Measurements from ENCODE around the gene THOC5.

DNA sequence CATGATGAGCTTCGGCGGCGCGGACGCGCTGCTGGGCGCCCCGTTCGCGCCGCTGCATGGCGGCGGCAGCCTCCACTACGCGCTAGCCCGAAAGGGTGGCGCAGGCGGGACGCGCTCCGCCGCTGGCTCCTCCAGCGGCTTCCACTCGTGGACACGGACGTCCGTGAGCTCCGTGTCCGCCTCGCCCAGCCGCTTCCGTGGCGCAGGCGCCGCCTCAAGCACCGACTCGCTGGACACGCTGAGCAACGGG, 73.4 kb downstream of the THOC5 start:
- TF ChIP-seq, protein P1, sequence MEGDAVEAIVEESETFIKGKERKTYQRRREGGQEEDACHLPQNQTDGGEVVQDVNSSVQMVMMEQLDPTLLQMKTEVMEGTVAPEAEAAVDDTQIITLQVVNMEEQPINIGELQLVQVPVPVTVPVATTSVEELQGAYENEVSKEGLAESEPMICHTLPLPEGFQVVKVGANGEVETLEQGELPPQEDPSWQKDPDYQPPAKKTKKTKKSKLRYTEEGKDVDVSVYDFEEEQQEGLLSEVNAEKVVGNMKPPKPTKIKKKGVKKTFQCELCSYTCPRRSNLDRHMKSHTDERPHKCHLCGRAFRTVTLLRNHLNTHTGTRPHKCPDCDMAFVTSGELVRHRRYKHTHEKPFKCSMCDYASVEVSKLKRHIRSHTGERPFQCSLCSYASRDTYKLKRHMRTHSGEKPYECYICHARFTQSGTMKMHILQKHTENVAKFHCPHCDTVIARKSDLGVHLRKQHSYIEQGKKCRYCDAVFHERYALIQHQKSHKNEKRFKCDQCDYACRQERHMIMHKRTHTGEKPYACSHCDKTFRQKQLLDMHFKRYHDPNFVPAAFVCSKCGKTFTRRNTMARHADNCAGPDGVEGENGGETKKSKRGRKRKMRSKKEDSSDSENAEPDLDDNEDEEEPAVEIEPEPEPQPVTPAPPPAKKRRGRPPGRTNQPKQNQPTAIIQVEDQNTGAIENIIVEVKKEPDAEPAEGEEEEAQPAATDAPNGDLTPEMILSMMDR (IDR thresholded peaks at IDR 0.05): no peak
- no peak for TF ChIP-seq RFX5 (IDR thresholded peaks at IDR 0.05; ENCODE audit: low read length)
- TF ChIP-seq, protein P2, sequence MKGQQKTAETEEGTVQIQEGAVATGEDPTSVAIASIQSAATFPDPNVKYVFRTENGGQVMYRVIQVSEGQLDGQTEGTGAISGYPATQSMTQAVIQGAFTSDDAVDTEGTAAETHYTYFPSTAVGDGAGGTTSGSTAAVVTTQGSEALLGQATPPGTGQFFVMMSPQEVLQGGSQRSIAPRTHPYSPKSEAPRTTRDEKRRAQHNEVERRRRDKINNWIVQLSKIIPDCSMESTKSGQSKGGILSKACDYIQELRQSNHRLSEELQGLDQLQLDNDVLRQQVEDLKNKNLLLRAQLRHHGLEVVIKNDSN (IDR thresholded peaks at IDR 0.05; ENCODE audit: borderline replicate concordance, low read depth): no peak
- TF ChIP-seq JUND (IDR thresholded peaks at IDR 0.05): no peak
- TF ChIP-seq, protein P3, sequence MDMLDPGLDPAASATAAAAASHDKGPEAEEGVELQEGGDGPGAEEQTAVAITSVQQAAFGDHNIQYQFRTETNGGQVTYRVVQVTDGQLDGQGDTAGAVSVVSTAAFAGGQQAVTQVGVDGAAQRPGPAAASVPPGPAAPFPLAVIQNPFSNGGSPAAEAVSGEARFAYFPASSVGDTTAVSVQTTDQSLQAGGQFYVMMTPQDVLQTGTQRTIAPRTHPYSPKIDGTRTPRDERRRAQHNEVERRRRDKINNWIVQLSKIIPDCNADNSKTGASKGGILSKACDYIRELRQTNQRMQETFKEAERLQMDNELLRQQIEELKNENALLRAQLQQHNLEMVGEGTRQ (IDR thresholded peaks at IDR 0.05; ENCODE audit: borderline replicate concordance, low read depth, low read length): no peak
- TF ChIP-seq, protein P4, sequence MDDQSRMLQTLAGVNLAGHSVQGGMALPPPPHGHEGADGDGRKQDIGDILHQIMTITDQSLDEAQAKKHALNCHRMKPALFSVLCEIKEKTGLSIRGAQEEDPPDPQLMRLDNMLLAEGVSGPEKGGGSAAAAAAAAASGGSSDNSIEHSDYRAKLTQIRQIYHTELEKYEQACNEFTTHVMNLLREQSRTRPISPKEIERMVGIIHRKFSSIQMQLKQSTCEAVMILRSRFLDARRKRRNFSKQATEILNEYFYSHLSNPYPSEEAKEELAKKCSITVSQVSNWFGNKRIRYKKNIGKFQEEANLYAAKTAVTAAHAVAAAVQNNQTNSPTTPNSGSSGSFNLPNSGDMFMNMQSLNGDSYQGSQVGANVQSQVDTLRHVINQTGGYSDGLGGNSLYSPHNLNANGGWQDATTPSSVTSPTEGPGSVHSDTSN (IDR thresholded peaks at IDR 0.05): no peak
- TF ChIP-seq EZH2phosphoT487 (IDR thresholded peaks at IDR 0.05; ENCODE audit: borderline replicate concordance, low read depth): no peak
- TF ChIP-seq NRF1 (IDR thresholded peaks at IDR 0.05; ENCODE audit: low read depth, low read length): no peak
- TF ChIP-seq POLR2AphosphoS5 (IDR thresholded peaks at IDR 0.05; ENCODE audit: low read depth, low read length): no peak
- no peak for TF ChIP-seq RXRA (IDR thresholded peaks at IDR 0.05; ENCODE audit: borderline replicate concordance, low read depth)
- TF ChIP-seq FOXM1 (IDR thresholded peaks at IDR 0.05; ENCODE audit: low read depth): no peak
